ENCODE measurements around the gene ITPR1.

ITPR1 gene

DNA sequence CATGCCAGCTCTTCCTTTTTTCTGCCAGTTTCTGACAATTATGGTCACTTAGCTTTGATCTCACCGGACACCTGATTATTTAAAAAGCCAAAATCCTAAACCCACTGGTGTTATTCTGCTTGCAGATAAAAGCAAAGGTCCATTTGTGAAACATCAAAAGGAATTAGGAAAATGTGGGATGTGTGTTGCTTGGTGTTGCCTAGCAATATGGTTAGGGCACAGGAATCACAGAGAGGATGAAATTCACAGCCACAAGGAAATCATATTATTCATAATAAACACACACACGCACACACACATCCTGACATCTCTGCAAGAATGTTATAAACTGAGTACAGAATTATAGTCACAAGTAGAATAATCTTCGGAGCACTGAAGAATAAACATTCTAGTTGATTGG, 396.7 kb downstream of the ITPR1 start:
- TF ChIP-seq, protein P1, sequence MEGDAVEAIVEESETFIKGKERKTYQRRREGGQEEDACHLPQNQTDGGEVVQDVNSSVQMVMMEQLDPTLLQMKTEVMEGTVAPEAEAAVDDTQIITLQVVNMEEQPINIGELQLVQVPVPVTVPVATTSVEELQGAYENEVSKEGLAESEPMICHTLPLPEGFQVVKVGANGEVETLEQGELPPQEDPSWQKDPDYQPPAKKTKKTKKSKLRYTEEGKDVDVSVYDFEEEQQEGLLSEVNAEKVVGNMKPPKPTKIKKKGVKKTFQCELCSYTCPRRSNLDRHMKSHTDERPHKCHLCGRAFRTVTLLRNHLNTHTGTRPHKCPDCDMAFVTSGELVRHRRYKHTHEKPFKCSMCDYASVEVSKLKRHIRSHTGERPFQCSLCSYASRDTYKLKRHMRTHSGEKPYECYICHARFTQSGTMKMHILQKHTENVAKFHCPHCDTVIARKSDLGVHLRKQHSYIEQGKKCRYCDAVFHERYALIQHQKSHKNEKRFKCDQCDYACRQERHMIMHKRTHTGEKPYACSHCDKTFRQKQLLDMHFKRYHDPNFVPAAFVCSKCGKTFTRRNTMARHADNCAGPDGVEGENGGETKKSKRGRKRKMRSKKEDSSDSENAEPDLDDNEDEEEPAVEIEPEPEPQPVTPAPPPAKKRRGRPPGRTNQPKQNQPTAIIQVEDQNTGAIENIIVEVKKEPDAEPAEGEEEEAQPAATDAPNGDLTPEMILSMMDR (IDR thresholded peaks at IDR 0.05; ENCODE audit: low read depth, low read length, missing control alignments): no peak
- DNase-seq: peak; percentile 47
- in situ Hi-C loops (cut with HindIII; ENCODE audit: low pct_ligation_motif_present, low sequenced_read_pairs): no loop called here
- Histone ChIP-seq H3K36me3 (replicated peaks) (no peaks in the 10 kb centered on the region), H3K4me3 (ENCODE audit: low read depth, low read length) (no peak overlapping the region), H3K27me3 (replicated peaks) (no peaks in the 10 kb centered on the region), H3K27ac (no peak overlapping the region)

DNA sequence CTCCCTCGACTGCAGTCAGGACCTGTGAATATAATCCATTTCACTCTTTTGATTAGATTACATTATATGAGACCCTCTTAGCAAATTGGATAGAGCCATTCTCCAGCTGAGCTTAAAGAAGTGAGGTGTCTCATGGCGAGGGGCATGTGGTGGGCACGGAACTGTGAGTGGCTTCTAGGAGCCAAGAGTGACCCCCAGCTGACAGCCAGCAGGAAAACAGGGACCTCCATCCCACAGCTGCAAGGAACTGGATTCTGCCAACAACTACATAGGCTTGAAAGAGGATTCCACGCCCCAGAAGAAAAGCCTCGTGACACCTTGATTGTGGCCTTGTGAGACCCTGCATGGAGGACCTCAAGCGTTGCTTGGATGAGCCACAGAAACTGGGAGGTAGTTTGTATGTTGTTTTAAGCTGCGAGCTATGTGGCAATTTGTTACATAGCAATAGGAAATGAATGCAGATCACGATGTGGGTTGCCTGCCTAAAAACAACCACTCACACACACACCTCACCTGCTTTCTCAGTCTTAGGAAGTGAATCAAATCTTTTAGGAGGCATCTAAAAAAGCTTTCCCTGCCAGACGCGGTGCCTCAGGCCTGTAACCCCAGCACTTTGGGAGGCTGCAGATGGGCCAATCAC, 401.9 kb downstream of the ITPR1 start:
- Histone ChIP-seq H3K27ac (no peak overlapping the region), H3K36me3 (replicated peaks) (no peaks in the 10 kb centered on the region), H3K4me3 (ENCODE audit: low read depth, low read length) (no peak overlapping the region), H3K27me3 (replicated peaks) (no peaks in the 10 kb centered on the region)
- in situ Hi-C loops (cut with HindIII; ENCODE audit: low pct_ligation_motif_present, low sequenced_read_pairs): no loop called here
- no peak for DNase-seq
- TF ChIP-seq, protein P1 (IDR thresholded peaks at IDR 0.05; ENCODE audit: low read depth, low read length, missing control alignments): no peak

DNA sequence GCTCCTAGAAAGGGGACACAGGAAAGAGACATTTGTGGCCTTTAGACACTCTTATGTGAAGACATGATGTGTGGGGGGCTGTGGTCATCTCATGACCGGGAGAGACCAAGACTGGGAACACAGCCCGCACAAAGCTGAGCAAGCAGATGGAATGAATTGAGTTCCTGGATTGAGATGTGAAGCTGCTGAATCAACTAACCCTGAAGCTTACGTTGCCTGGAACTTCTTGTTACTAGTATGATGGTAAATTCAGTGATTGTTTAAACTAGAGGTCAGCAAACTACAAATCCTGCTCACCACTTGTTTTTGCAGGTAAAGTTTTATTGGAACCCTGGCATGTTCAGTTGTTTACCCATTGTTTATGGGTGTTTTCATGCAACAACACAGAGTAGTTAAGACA, 402.7 kb downstream of the ITPR1 start:
- no peak for DNase-seq
- in situ Hi-C loops (cut with HindIII; ENCODE audit: low pct_ligation_motif_present, low sequenced_read_pairs): no loop called here

More for the DNA sequence above, 402.7 kb downstream of the ITPR1 start:
- Histone ChIP-seq H3K4me3 (ENCODE audit: low read depth, low read length) (no peak overlapping the region), H3K27me3 (replicated peaks) (no peaks in the 10 kb centered on the region), H3K27ac (no peak overlapping the region), H3K36me3 (replicated peaks) (no peaks in the 10 kb centered on the region)
- TF ChIP-seq, protein P1 (IDR thresholded peaks at IDR 0.05; ENCODE audit: low read depth, low read length, missing control alignments): no peak
